A549 (cell line): ENCODE data around the gene RORC. TPM values are rescaled to one million over a fixed set of nuclear protein-coding genes. Genes with fewer than 3 reads are reported as not detected.

Source experiments
- ATAC-seq, 2 experiments: fragments of 200-7000 bp in 1 of 2; fragments of >200 bp in 1 of 2; cut with Nextera tagmentation in 1 of 2; cut with Tn5 transposase in 1 of 2; 3 replicates each; pipeline versions ENCODE4 v1.8.0 to v1.9.1; 2018 to 2020; ENCODE audit warnings: mild to moderate bottlenecking in 1 of 2, moderate library complexity in 1 of 2
- CTCF ChIA-PET: fragments of 300-600 bp; sonication (Branson Sonifier 250); formaldehyde crosslinking; extraction: SDS; loops from one replicate; lab custom pipeline; 2021; ENCODE audit warnings: antibody characterized with exemption, inconsistent platforms; lab: Yijun Ruan, JAX
- POLR2A ChIA-PET: fragments of 350-600 bp; formaldehyde crosslinking; extraction: SDS; loops from one replicate; lab custom pipeline; 2021; ENCODE audit warnings: antibody characterized with exemption, inconsistent platforms; lab: Yijun Ruan, JAX
- DNase-seq, 2 experiments: peaks; one replicate each; pipeline versions ENCODE4 v3.0.0 to v3.0.0-alpha.2; 2011 to 2016; ENCODE audit warnings: low read depth in 1 of 2, low spot score in 1 of 2
- FAIRE-seq: peaks from 2 replicates; lab custom pipeline; 2011; peaks lifted over from hg19 to GRCh38; lab: Jason Lieb, UNC
- H3K27ac ChIP-seq, 2 experiments: fragments of >200 bp; sonication (Bioruptor Twin); formaldehyde crosslinking; 3 replicates each; pipeline ENCODE4 v1.5.1; 2016 to 2017
- H3K4me1 ChIP-seq: fragments of >200 bp; sonication (Bioruptor Twin); formaldehyde crosslinking; 3 replicates; pipeline ENCODE4 v1.6.1; 2016
- H3K4me2 ChIP-seq: fragments of >200 bp; sonication (Bioruptor Twin); formaldehyde crosslinking; 3 replicates; pipeline ENCODE4 v1.6.1; 2016
- H3K4me3 ChIP-seq: fragments of >200 bp; sonication (Bioruptor Twin); formaldehyde crosslinking; 3 replicates; pipeline ENCODE4 v1.5.1; 2016
- H3K9me3 ChIP-seq: fragments of >200 bp; sonication (Bioruptor Twin); formaldehyde crosslinking; 3 replicates; pipeline ENCODE4 v1.6.1; 2016
- BHLHE40 ChIP-seq: IDR thresholded peaks from 2 replicates; pipeline ENCODE4 v1.6.1; 2012; ENCODE audit warnings: low read depth, low read length, inconsistent platforms
- CBX8 ChIP-seq: fragments of 200-600 bp; sonication (generic); IDR thresholded peaks from 2 replicates; pipeline ENCODE4 v1.6.1; 2016
- CEBPB ChIP-seq, 2 experiments: fragments of >200 bp in 1 of 2; sonication (Bioruptor Twin) in 1 of 2; formaldehyde crosslinking in 1 of 2; IDR thresholded peaks; 2 replicates each; pipeline ENCODE4 v1.6.1; 2012 to 2016
- CHD2 ChIP-seq: fragments of 150-350 bp; IDR thresholded peaks from 2 replicates; pipeline ENCODE4 v1.6.1; 2014; ENCODE audit warnings: low read length; ENCODE audit not compliant: partially characterized antibody
- CHD4 ChIP-seq: fragments of 200-600 bp; sonication (generic); IDR thresholded peaks from 2 replicates; pipeline ENCODE4 v1.6.1; 2016; ENCODE audit warnings: antibody characterized with exemption, mild to moderate bottlenecking, borderline replicate concordance
- EHMT2 ChIP-seq: fragments of 200-600 bp; sonication (generic); IDR thresholded peaks from 2 replicates; pipeline ENCODE4 v1.6.1; 2016; ENCODE audit warnings: antibody characterized with exemption, low read depth, mild to moderate bottlenecking, moderate library complexity
- EP300 ChIP-seq, 2 experiments: fragments of >200 bp; sonication (Bioruptor Twin); formaldehyde crosslinking; IDR thresholded peaks; 2 replicates in 1 of 2; 3 replicates in 1 of 2; pipeline ENCODE4 v1.6.1; 2016 to 2017
- FOSB ChIP-seq: fragments of 250-450 bp; sonication (Bioruptor Pico); IDR thresholded peaks from 2 replicates; pipeline ENCODE4 v1.5.0; 2020; ENCODE audit warnings: mild to moderate bottlenecking, moderate library complexity
- FOSL2 ChIP-seq, 2 experiments: fragments of 450-650 bp in 1 of 2; fragments of >200 bp in 1 of 2; sonication (Bioruptor Twin) in 1 of 2; formaldehyde crosslinking; IDR thresholded peaks; 2 replicates each; pipeline versions ENCODE4 v1.5.0 to v1.6.1; 2016 to 2020; ENCODE audit warnings: mild to moderate bottlenecking in 1 of 2, moderate library complexity in 1 of 2
- HDAC2 ChIP-seq: fragments of 200-600 bp; sonication (generic); IDR thresholded peaks from 2 replicates; pipeline ENCODE4 v1.6.1; 2016
- HEYL ChIP-seq: fragments of 250-450 bp; sonication (Bioruptor Pico); IDR thresholded peaks from 2 replicates; pipeline ENCODE4 v1.8.0; 2021; ENCODE audit warnings: mild to moderate bottlenecking, moderate library complexity
- HOXA7 ChIP-seq: fragments of 250-450 bp; sonication (Bioruptor Pico); IDR thresholded peaks from 2 replicates; pipeline ENCODE4 v1.5.0; 2020; ENCODE audit warnings: mild to moderate bottlenecking, moderate library complexity
- JUN ChIP-seq, 2 experiments: fragments of >200 bp; sonication (Bioruptor Twin); formaldehyde crosslinking; IDR thresholded peaks; 2 replicates in 1 of 2; 3 replicates in 1 of 2; pipeline ENCODE4 v1.6.1; 2016 to 2017
- JUNB ChIP-seq: fragments of >200 bp; sonication (Bioruptor Twin); formaldehyde crosslinking; IDR thresholded peaks from 2 replicates; pipeline ENCODE4 v1.6.1; 2016
- KDM5A ChIP-seq: fragments of 200-600 bp; sonication (generic); IDR thresholded peaks from 2 replicates; pipeline ENCODE4 v1.6.1; 2016; ENCODE audit warnings: antibody characterized with exemption, mild to moderate bottlenecking
- NFE2L2 ChIP-seq: fragments of 150-350 bp; conservative IDR thresholded peaks from 2 replicates; pipeline ENCODE4 v1.6.1; 2014; ENCODE audit warnings: low read length
- NR3C1 ChIP-seq: fragments of >200 bp; sonication (Bioruptor Twin); formaldehyde crosslinking; IDR thresholded peaks from 3 replicates; pipeline ENCODE4 v1.6.1; 2017
- POLR2A ChIP-seq: IDR thresholded peaks from 2 replicates; pipeline ENCODE4 v1.6.1; 2012; ENCODE audit warnings: mild to moderate bottlenecking, low read length
- RAD21 ChIP-seq, 2 experiments: fragments of >200 bp in 1 of 2; sonication (Bioruptor Twin) in 1 of 2; formaldehyde crosslinking in 1 of 2; IDR thresholded peaks in 1 of 2; conservative IDR thresholded peaks in 1 of 2; 2 replicates in 1 of 2; 3 replicates in 1 of 2; pipeline ENCODE4 v1.6.1; 2012 to 2018; ENCODE audit warnings: inconsistent platforms in 1 of 2
- RFX5 ChIP-seq: fragments of 450-650 bp; IDR thresholded peaks from 2 replicates; pipeline ENCODE4 v1.7.1; 2014; ENCODE audit warnings: antibody characterized with exemption, mild to moderate bottlenecking, moderate library complexity
- RNF2 ChIP-seq: fragments of 200-600 bp; sonication (generic); IDR thresholded peaks from 2 replicates; pipeline ENCODE4 v1.6.1; 2016; ENCODE audit warnings: low read depth, mild to moderate bottlenecking, antibody characterized with exemption, moderate library complexity, borderline replicate concordance
- SMC3 ChIP-seq: fragments of >200 bp; sonication (Bioruptor Twin); formaldehyde crosslinking; IDR thresholded peaks from 3 replicates; pipeline ENCODE4 v1.6.1; 2018; ENCODE audit warnings: inconsistent platforms
- TFCP2L1 ChIP-seq: fragments of 250-450 bp; sonication (Bioruptor Pico); IDR thresholded peaks from 2 replicates; pipeline ENCODE4 v1.5.0; 2021; ENCODE audit warnings: mild to moderate bottlenecking
- ZC3H11A ChIP-seq: fragments of 450-650 bp; IDR thresholded peaks from 2 replicates; pipeline ENCODE4 v1.6.1; 2014; ENCODE audit warnings: antibody characterized with exemption, mild to moderate bottlenecking
- ZFP36 ChIP-seq: fragments of 450-650 bp; IDR thresholded peaks from 2 replicates; pipeline ENCODE4 v1.6.1; 2014; ENCODE audit warnings: borderline replicate concordance; ENCODE audit not compliant: partially characterized antibody
- ZNF302 ChIP-seq: fragments of 250-450 bp; sonication (Bioruptor Pico); IDR thresholded peaks from 2 replicates; pipeline ENCODE4 v1.9.0; 2021; ENCODE audit warnings: inconsistent platforms, mild to moderate bottlenecking, moderate library complexity
- WGBS: methylation state at CpG from one replicate; pipeline ENCODE4 v1.1.6; 2017; ENCODE audit errors: missing lambda C conversion rate; 5-methylcytosine and 5-hydroxymethylcytosine counted together
- polyA plus RNA-seq, 4 experiments: library from polyadenylated mRNA; depleted of rRNA in 3 of 4; stranded (reverse); fragments of >200 nt; fragmentation: RNase III in 1 of 4; extraction: RNeasy Plus Mini Kit Qiagen cat#74134 plus additional on column Dnase treatment in 1 of 4; gene quantifications; 2 replicates in 3 of 4; 3 replicates in 1 of 4; pipeline ENCODE4 v1.2.3, GENCODE V29; 2011 to 2017
- TF ChIP-seq, protein P1 (sequence below): IDR thresholded peaks from 2 replicates; pipeline ENCODE4 v1.6.1; 2012; ENCODE audit warnings: low read depth, borderline replicate concordance
- TF ChIP-seq, protein P2 (sequence below): fragments of >200 bp; sonication (Bioruptor Twin); formaldehyde crosslinking; IDR thresholded peaks from 2 replicates; pipeline ENCODE4 v1.6.1; 2016
- TF ChIP-seq, protein P3 (sequence below): fragments of 450-650 bp; IDR thresholded peaks from 2 replicates; pipeline ENCODE4 v1.6.1; 2014; ENCODE audit warnings: antibody characterized with exemption

Gene RORC
- polyA plus RNA-seq, 2 of the 4 experiments (the other 2 are of a cell fraction) = 0.06 to 0.25 TPM

GRCh38 chr1:151830055-151830454, 1.5 kb downstream of the RORC start:
- Histone ChIP-seq H3K9me3 (no peaks in the 10 kb centered on the region), H3K27ac (no peak overlapping the region), H3K4me3 (no peak overlapping the region), H3K4me1 (peaks cover 22% of the 10 kb centered on the region), H3K4me2 (no peak overlapping the region)
- 88% methylated on average over 6 of the region's 6 CpGs for WGBS
- POLR2A ChIA-PET = no interaction called here
- ATAC-seq = no peak
- no peak for DNase-seq
- FAIRE-seq = no peak
- CTCF ChIA-PET = interaction anchor here (1.5 to 2.0 kb wide), 2 partner anchors 10 to 13 kb away, joined by 4 to 6 read pairs; no protein-coding TSS in a partner anchor
- TF ChIP-seq JUNB = no peak
- no peak for TF ChIP-seq POLR2A
- TF ChIP-seq, protein P1, sequence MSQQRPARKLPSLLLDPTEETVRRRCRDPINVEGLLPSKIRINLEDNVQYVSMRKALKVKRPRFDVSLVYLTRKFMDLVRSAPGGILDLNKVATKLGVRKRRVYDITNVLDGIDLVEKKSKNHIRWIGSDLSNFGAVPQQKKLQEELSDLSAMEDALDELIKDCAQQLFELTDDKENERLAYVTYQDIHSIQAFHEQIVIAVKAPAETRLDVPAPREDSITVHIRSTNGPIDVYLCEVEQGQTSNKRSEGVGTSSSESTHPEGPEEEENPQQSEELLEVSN = no peak
- no peak for TF ChIP-seq NR3C1
- TF ChIP-seq HEYL (CRISPR knock-in tag) = no peak
- TF ChIP-seq, protein P2, sequence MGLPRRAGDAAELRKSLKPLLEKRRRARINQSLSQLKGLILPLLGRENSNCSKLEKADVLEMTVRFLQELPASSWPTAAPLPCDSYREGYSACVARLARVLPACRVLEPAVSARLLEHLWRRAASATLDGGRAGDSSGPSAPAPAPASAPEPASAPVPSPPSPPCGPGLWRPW = no peak
- no peak for TF ChIP-seq CEBPB (IDR thresholded peaks at IDR 0.05)
- TF ChIP-seq RAD21 (conservative IDR thresholded peaks at IDR 0.05 in 1 of 2, IDR thresholded peaks at IDR 0.05 in 1 of 2) = no peak
- TF ChIP-seq HOXA7 (CRISPR knock-in tag) = no peak

GRCh38 chr1:151829352-151830046, 2.1 kb downstream of the RORC start:
- Histone ChIP-seq H3K4me2 (no peak overlapping the region), H3K9me3 (no peaks in the 10 kb centered on the region), H3K4me1 (peaks cover 22% of the 10 kb centered on the region), H3K4me3 (no peak overlapping the region), H3K27ac (no peak overlapping the region)
- WGBS = 67% methylated on average over 4 of the region's 4 CpGs
- TF ChIP-seq RFX5 = no peak
- no peak for TF ChIP-seq JUN (IDR thresholded peaks at IDR 0.05)
- no peak for TF ChIP-seq NFE2L2
- FAIRE-seq (no peak), DNase-seq (no peak), ATAC-seq (no peak)
- POLR2A ChIA-PET = no interaction called here
- CTCF ChIA-PET = interaction anchor here (2.0 kb wide), 1 partner anchor 14 kb away, joined by 4 read pairs; no protein-coding TSS in a partner anchor

DNA sequence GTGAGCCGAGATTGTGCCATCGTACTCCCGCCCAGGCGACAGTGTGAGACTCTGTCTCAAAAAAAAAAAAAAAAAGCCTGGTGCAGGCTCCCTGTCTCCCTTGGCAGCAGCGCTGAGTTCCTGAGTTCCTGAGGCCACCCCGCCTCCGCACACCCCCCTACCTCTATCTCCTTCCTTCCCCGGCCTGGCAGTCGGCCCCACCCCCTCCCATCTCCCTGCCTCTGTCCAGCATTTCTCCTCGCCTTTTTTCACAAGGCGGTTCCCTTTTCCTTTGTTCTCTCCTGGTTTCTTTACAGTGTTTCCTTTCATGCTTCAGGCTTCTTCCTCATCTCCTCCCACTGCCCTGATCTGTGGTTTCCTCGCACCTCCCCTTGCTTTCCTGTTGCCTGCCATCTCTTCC, 2.7 kb downstream of the RORC start:
- Histone ChIP-seq H3K4me1 (peaks cover 22% of the 10 kb centered on the region), H3K9me3 (no peaks in the 10 kb centered on the region)
- no peak for TF ChIP-seq CHD4
- TF ChIP-seq FOSL2 (IDR thresholded peaks at IDR 0.05) = no peak
- no peak for TF ChIP-seq FOSL2 (CRISPR knock-in tag; IDR thresholded peaks at IDR 0.05)
- TF ChIP-seq, protein P2 = no peak
- TF ChIP-seq EP300 (IDR thresholded peaks at IDR 0.05) = no peak
- TF ChIP-seq HDAC2 = no peak
- no peak for TF ChIP-seq SMC3
- TF ChIP-seq ZFP36 = no peak
- no peak for TF ChIP-seq JUNB
- TF ChIP-seq CHD2 = no peak
- no peak for TF ChIP-seq BHLHE40
- TF ChIP-seq KDM5A = no peak
- no peak for TF ChIP-seq ZNF302
- no peak for TF ChIP-seq ZC3H11A
- no peak for TF ChIP-seq RFX5
- no peak for TF ChIP-seq RNF2
- no peak for TF ChIP-seq EHMT2
- TF ChIP-seq, protein P3, sequence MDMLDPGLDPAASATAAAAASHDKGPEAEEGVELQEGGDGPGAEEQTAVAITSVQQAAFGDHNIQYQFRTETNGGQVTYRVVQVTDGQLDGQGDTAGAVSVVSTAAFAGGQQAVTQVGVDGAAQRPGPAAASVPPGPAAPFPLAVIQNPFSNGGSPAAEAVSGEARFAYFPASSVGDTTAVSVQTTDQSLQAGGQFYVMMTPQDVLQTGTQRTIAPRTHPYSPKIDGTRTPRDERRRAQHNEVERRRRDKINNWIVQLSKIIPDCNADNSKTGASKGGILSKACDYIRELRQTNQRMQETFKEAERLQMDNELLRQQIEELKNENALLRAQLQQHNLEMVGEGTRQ = no peak
- TF ChIP-seq TFCP2L1 (CRISPR knock-in tag) = no peak
- TF ChIP-seq CBX8 = no peak
- TF ChIP-seq FOSB (CRISPR knock-in tag) = no peak
- TF ChIP-seq, all 56 proteins: peak for 0
- no peak overlapping the region for H3K27ac ChIP-seq
- DNase-seq (no peak), ATAC-seq (no peak), FAIRE-seq (no peak)
- no peak overlapping the region for H3K4me2 ChIP-seq
- H3K4me3 ChIP-seq = no peak overlapping the region
- WGBS = 63% methylated on average over 11 of the region's 12 CpGs
- ChIA-PET CTCF (interaction anchor here (0.6 to 2.0 kb wide), 3 partner anchors 7 to 281 kb away, joined by 3 to 6 read pairs (median 4); no protein-coding TSS in a partner anchor), POLR2A (no interaction called here)
